GM06990 (cell line): ENCODE data around the gene IARS1.

Experiments used
- DNase-seq: peaks from one replicate; pipeline ENCODE4 v3.0.0-alpha.2; 2011; ENCODE audit not compliant: insufficient read length; ENCODE audit errors: extremely low read depth
- H3K27me3 ChIP-seq: replicated peaks from 2 replicates; pipeline ENCODE4 v1.6.0; 2011; ENCODE audit warnings: low read length; ENCODE audit not compliant: control insufficient read depth, insufficient read depth
- H3K36me3 ChIP-seq: 2 replicates; pipeline ENCODE4 v1.5.1; 2011; ENCODE audit warnings: low read length; ENCODE audit not compliant: control insufficient read depth, insufficient read depth
- H3K4me3 ChIP-seq: replicated peaks from 2 replicates; pipeline ENCODE4 v1.5.1; 2011; ENCODE audit warnings: low read depth, mild to moderate bottlenecking, control low read depth, low read length
- TF ChIP-seq, protein P1 (sequence below): IDR thresholded peaks from 2 replicates; pipeline ENCODE4 v1.5.1; 2011; ENCODE audit warnings: low read length, control low read depth, mild to moderate bottlenecking, inconsistent platforms; ENCODE audit not compliant: insufficient read depth, poor library complexity, severe bottlenecking

Gene IARS1

DNA sequence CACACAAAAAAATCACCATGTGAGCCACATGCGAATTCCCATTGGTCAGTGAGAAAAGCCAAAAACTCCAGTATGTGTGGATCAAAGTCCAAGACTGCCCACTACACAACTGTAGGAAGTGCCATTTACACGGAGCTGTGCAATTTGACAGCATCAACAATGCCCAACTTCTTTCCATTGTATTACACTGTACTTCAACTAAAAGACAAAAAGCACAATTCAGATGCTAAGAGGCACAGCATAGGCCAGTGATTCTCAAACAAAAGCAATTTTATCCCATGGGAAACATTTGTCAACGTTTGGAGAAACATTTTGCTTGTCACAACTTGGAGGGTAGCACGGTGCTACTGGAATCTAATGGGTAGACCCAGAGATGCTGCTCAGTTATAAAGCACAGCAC lies 39.8 kb downstream of the IARS1 start:
- TF ChIP-seq, protein P1, sequence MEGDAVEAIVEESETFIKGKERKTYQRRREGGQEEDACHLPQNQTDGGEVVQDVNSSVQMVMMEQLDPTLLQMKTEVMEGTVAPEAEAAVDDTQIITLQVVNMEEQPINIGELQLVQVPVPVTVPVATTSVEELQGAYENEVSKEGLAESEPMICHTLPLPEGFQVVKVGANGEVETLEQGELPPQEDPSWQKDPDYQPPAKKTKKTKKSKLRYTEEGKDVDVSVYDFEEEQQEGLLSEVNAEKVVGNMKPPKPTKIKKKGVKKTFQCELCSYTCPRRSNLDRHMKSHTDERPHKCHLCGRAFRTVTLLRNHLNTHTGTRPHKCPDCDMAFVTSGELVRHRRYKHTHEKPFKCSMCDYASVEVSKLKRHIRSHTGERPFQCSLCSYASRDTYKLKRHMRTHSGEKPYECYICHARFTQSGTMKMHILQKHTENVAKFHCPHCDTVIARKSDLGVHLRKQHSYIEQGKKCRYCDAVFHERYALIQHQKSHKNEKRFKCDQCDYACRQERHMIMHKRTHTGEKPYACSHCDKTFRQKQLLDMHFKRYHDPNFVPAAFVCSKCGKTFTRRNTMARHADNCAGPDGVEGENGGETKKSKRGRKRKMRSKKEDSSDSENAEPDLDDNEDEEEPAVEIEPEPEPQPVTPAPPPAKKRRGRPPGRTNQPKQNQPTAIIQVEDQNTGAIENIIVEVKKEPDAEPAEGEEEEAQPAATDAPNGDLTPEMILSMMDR = no peak
- no peak for DNase-seq
- peaks cover 32% of the 10 kb centered on the region for H3K36me3 ChIP-seq

DNA sequence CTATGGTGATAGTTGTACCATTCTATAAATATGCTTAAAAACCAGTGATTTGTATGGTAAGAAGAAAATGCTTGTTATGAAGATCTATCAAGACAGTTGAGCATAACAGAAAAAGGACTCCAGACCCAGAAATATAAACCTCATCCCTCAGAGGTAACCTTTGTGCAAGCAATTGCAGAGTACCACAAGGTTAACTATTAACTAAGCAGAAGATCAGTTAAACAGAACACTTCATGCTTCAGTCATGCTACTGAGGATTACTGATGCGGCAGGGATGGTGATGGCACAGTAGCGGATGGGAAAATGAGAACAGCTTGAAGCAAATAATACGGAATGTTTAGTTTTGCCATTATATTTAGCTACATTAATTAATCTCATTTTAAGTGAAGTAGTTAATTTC lies 45.5 kb downstream of the IARS1 start:
- DNase-seq = no peak
- H3K27me3 ChIP-seq = no peaks in the 10 kb centered on the region
- no peak overlapping the region for H3K4me3 ChIP-seq
- TF ChIP-seq, protein P1 = no peak
- H3K36me3 ChIP-seq = peaks cover 35% of the 10 kb centered on the region

More for the DNA sequence above, 39.8 kb downstream of the IARS1 start:
- Histone ChIP-seq H3K27me3 (no peaks in the 10 kb centered on the region), H3K4me3 (no peak overlapping the region)

DNA sequence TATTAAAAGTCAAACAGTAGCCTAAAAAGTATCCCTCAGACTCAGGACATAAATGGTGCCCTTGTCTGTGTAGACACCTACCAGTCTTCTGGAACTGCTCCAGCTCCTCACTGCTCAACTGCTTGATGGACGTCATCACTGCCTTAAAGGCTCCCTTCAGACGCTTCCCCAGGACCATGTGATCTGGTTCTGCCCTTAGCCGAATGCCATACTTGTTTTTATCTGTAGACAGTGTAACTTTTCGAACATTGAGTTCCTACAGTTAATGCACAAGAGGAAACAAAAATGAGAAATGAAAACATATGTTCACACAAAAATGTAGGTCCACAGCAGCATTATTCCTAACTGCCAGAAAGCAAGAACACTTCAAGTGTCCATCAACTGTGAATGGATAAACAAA lies 46.2 kb downstream of the IARS1 start:
- Histone ChIP-seq H3K27me3 (no peaks in the 10 kb centered on the region), H3K36me3 (peaks cover 41% of the 10 kb centered on the region)

DNA sequence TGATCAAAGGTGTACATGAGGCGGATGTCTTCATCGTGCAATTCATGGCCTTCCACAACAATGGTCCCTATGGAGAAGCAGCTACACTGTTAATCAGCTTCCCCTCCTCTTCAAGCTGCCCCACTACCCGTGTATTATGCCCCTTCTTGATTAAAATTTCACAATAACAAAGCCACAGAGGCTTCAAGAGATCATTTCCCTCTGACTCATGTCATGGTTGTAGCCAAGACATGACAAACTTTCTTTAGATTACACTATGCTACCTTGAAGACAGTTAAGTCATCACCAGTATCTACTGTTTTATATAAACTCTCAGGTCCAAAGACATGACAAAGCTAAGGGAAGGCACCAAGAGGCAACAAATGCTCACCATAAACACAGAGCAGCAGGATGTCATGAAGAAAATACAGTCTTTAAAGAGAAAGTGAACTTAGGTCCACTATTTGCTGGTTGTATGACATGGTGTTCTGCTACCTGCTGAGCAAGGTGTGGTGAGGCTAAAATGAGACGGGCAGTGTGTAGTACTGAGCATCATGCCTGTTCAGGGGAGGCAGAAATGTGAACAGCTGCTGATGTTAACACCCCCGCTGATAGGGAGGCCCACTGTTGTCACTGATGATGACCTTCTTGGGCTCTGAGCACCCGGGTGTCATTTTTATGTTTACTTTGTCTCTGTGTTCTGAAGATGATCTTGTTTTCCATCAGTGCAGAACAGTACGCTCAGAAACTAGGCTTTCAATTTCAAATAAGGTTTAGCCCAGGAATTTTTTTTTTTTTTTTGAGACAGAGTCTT lies 48.3 kb downstream of the IARS1 start:
- no peak for DNase-seq
- H3K4me3 ChIP-seq = no peak overlapping the region

More for the DNA sequence above, 46.2 kb downstream of the IARS1 start:
- TF ChIP-seq, protein P1 = no peak
- no peak overlapping the region for H3K4me3 ChIP-seq
- no peak for DNase-seq

More for the DNA sequence above, 48.3 kb downstream of the IARS1 start:
- TF ChIP-seq, protein P1 = no peak
- H3K36me3 ChIP-seq = peaks cover 31% of the 10 kb centered on the region
- H3K27me3 ChIP-seq = no peaks in the 10 kb centered on the region
